Stimulated activated CD4-positive, alpha-beta T cell treated with anti-CD3 and anti-CD28 coated beads, Interleukin-1b, Interleukin-23, amount 100 ng/mL, for 1 hour (primary cell): ENCODE results near the gene LRRC28.

Source experiments
- DNase-seq, 2 donors: peaks; one replicate each; pipeline ENCODE4 v3.0.0-alpha.2; 2020; ENCODE audit warnings: low read depth in 2 of 2

The LRRC28 gene

DNA sequence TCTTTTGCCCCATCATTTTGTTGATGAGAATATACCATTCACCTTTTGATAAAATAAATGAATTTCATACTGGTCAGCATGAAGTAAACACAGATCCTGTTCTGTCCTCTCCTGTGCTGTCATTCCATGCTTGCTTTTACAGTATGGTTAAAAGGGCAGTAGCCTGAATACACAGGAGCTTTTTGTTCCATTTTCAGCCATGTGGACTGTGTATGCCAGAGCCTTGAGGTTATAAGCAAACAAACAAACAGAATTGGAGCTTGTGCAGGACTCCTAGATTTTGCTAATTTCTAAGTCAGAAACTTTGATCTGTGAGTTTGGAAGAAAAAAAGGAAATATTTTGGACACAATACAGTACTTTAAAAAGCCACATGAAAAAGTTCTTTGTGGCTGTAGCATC is 91.9 kb downstream of the LRRC28 start:
- no peak for DNase-seq

DNA sequence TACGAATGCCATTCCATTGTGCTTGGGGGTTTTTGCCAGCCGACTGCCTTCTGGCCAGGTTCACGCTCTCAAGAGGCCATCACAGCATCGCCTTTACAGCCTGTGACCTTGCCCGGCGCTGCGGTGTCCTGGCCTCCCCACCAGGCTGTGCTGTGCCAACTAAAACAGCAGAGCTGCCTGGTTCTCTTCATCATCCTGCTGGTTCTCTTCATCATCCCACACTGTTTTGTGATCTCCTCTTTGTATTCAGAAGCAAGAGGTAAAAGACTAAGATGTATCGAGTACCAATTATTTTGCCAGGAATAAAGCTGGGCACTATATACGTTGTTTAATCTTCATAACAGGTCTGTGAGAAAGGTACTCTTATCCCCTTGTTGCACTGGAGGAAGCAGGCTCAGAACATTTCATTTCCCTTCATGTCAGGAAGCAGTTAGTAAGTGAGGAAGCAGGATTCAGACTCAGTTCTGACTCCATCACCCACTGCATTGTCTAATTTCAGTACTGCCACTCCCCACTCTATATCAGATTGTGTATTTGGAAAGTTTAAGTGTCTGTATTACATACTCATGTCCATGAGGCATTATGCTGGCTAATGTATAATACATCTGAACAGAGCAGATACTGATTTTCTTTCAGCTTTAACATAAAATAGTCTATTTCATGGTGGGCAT is 92.7 kb downstream of the LRRC28 start:
- DNase-seq = peak; percentile 2 to 10

DNA sequence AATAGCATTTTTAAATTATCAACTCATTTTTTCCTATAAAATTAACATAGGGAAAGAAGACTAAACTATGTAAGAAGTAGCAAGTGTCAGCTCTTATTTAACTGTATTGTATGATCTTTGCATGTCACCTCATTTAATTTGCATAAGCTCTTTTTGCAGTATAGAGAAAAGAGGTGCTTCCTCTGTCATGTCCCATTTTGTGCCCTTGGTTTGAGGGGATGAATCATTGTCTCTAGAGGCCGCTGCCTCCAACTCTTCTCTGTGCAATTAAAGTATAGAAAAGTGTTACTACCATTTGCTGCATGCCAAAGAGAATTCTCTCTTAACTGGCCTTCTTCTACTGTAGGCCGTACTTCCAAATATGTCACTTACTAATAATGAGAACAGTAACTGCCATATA is 93.4 kb downstream of the LRRC28 start:
- DNase-seq = no peak

DNA sequence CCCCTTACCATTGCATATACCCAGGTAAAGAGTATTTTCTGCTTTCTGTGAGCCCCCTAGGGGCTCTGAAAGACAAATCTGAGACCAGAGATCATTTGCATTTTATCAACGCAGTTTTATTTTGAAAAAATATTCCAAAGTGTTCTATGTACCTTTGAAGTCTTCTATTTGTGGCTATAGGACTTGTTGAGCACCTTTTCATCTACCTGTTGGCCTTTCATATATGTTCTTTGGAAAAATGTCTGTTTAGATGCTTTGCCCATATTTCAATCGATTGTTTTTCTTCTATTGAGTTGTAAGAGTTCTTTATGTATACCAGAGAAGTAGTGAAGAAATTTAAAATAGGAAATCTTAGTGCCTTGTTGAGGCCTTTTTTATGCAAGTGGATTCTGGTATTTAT is 94.0 kb downstream of the LRRC28 start:
- no peak for DNase-seq

DNA sequence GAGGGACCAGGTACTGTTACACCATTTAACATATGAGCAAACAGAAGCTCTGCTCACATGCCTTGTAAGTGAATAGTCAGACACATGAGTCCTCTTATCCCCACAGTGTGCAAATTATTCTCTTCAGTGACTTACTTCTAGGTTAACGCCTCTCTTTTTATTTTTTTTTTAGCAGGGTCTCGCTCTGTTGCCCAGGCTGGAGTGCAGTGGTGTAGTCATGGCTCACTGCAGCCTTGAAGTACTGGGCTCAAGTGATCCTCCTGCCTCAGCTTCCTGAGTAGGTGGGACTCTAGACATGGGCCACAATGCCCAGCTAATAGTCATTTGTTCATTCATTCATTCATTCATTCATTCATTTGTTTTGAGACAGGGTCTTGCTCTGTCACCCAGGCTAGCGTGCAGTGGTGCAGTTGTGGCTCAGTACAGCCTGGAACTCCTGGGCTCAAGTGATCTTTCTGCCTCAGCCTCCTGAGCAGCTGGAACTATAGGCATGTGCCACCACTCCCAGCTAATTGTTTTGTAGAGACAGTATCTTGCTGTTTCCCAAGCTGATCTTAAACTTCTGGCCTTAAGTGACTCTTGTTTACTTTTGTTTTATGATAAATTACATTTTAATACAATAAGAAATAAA is 94.7 kb downstream of the LRRC28 start:
- no peak for DNase-seq

DNA sequence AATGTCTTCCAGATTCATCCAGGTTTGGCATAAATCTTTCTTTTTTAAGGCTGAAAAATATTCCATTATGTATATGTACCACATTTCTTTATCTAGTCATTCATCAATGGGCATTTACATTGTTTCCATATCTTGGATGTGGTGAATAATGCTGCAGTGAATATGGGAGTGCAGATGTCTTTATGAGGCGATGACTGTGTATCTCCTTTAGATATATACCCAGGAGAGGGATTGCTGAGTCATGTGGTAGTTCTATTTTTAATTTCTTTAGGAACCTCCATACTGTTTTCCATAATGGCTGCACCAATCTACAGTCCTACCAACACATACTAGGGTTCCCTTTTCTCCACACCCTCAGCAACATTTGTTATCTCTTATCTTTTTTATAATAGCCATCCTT is 96.3 kb downstream of the LRRC28 start:
- no peak for DNase-seq

DNA sequence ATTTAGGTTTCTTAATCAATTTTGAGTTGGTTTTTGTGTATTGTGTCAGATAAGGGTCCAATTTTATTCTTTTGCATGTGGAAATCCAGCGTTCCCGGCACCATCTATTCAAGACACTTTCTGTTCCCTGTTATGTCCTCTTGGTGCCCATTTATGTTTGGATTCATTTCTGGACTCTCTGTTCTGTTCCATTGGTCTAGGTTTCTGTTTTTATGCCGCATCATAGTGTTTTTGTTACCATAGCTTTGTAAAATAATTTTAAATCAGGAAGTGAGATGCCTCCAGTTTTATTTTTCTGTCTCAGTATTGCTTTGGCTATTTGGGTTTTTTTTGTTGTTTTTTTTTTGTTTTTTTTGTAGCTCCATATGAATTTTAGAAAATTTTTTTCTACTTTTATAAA is 97.1 kb downstream of the LRRC28 start:
- no peak for DNase-seq

DNA sequence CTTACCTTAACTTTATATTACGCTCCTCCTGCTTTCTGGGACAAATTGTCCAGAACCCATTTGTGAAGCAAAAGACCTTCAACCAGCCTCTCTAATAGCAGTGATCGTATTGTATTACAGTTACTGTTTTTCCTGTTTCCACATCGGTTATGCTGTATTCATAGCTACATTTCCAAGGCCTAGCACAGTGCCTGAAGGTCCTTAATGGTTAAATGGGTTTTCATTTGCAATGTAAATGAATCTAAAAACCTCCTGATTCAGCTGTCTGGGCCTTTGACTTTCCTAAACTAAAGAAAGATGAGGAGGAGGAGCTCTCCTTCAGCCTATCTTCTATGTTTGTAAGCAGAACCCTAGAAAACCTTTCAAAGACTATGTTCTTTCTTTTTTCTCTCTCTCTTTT is 99.1 kb downstream of the LRRC28 start:
- no peak for DNase-seq

DNA sequence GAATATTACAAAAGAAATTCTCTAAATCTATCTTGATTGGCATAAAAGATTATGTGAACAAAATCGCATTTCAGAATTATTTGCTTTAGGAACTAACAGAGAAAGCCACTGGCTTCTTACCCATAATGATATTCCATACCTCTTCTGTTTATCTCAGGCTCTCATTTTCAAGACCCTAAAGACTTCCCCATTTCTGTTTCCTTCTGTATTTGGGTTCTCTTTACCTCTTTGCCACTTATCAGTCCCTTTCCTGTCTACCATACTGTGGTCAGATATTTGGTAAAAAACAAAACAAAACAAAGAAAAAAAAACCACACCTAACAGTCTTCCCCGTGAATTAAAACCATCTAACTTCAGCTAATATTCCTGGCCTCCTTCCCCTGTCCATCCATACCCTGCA is 108.5 kb downstream of the LRRC28 start:
- DNase-seq = no peak

DNA sequence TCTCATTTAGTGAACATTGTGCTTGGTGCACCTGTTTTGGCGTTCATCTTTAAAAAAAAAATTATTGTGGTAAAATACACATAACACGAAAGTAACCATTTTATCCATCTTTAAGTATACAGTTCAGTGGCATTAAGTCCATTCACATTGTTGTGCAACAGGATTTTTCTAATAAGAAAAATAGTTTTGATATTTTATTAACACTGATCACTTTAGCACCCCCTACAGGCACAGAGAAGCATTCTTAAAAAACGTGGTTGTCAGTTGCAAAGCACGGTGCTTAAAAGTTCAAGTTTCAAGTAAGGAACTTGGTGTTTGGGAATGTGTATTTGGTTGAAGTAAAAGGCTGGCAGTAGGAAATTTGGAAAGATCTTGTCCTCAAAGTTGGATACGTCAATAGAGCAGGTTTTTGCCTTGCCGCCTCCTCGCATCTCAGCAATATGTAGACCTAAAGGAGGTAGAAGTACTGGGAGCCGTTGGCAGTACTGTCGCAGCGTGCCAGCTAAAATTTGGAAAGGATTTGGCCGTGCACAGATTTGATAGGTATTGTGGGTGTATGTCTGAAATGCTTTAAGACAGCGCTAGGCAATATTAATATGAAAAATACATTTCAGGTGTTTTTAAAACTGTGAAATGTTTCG is 110.4 kb downstream of the LRRC28 start:
- DNase-seq = no peak

DNA sequence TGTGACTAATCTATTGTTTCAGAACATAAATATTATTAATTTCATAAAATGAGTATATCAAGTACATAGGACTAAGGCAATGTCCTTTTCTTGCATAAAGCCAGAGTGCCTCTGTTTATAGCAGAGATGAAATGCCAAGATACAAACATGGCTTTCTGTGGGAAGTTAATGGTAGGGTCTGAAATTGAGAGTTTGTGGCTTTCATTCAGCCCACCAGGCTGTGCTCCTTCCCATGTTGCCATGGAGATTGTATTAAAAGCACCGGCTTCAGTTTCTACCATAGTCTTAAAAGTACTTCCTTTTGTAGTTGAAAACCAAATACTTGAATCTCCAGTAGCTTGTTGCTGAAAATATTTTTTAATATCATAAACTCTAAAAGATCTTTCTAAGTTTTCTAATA is 114.0 kb downstream of the LRRC28 start:
- DNase-seq = no peak

DNA sequence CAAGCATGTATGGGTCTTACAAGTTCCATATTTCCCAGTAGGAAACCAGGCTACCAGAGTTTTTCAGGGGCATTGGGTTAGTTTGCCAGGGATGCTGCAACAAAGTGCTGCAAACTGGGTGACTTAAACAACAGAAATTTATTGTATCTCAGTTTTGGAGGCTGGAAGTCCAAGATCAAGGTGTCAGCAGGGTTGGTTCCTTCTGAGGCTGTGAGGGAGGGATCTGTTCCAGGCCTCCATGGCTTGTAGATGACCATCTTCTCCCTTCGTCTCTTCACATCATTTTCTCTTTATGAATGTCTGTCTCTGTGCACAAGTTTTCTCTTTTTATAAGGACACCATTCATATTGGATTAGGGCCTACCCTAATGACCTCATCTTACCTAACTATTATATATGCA is 114.7 kb downstream of the LRRC28 start:
- no peak for DNase-seq

DNA sequence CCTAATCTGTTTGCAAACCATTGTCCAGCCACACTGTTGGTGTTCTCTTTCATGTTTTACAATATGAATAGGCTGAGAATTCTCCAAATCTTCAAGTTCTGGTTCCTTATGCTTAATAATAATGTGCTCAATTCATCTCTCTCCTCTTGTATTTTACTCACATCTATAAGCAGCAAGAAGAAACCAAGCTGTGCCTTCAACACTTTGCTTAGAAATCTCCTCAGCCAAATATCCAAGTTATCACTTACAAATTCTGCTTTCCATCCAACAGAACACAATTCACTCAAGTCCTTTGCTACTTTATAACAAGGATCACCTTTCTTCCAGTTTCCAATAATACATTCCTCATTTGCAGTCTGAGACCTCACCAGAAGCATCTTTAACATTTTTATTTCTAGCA is 117.5 kb downstream of the LRRC28 start:
- no peak for DNase-seq

DNA sequence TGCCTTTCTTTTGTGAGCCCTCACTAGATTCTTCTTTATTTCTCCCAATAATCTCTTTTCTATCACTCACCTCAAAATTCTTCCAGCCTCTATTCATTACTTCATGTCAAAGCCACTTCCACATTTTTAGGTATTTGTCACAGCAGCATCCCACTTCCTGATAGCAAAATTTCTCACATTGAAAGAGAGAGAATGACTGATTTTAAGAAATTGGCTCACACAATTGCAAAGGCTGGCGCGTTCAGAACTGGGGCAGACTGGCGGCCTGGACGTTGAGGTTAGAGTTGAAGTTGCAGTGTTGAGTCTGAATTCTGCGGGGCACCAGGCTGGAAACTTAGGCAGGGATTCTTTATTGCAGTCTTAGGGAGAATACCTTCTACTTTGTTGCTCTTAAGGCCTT is 117.9 kb downstream of the LRRC28 start:
- DNase-seq = no peak

DNA sequence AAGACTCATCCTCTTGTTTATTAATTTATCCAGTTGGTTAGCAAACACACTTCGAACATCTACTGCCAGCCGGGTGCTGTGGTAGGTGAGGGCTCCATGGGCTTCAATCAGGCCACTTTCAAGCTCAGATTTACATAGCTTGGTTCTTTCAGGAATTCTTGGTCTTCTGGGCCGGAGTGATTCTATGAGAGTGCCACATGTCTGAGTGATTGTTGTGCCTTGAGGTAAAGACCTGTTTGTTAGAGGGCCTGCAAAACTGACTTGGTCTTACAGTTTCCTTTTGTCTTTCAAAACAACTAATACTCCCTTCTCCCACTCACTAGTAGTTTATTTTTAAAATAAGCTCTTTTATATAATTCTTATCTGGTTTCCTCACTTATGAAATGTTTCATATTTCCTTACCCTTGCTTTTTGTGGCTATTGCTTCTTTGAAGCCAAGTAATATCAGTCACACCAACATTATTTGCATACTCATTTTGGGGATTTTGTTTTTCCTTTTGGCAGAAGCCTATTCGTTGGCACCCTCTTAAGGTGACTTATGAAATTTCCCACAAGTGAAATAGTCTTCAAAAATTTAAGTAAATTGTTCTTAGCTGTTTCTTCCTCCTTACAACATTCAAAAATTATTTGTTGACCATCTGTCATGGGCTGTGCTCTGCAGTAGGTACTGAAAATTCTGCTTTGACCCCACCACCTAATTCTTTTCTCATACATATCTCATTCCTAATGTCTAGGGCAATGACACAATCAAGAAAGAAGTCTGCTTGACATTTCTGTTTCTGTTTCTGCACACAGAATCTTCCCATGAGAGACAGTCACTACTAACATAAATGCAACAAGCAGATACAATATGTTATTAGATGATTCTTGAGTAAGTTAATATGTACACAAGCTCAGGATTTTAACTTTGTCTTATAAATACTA is 120.2 kb downstream of the LRRC28 start:
- no peak for DNase-seq

DNA sequence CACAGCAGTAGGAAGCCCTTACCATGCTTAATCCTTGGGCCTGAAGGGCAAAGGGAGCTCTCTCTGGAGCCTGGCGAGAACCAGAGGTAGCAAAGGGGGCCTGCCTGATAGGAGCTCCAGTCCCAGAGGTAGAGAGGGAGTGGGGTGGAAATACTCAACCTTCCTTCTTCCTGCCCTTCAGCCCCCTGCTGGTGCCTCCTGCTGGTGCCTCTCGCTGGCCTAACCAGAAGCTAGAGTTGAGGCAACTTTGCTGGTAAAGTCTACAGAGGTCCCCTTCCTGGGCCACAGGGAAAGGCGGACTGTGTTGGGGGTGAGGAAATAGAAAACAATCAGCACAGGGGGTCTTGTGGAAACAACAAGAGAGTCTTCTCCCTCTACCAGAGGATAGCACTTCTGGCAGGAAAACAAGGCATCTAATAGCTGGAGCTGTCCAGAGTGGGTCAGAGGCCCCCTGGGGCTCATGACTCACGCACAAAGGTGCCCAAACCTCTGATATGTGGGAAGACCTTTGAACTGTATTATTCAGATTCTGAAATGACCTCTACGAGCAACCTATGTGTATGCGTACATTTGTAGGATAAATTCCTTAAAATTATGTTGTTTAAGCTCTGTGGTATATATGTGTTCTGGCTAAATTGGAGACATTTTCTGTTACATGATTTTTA is 133.9 kb downstream of the LRRC28 start:
- no peak for DNase-seq

DNA sequence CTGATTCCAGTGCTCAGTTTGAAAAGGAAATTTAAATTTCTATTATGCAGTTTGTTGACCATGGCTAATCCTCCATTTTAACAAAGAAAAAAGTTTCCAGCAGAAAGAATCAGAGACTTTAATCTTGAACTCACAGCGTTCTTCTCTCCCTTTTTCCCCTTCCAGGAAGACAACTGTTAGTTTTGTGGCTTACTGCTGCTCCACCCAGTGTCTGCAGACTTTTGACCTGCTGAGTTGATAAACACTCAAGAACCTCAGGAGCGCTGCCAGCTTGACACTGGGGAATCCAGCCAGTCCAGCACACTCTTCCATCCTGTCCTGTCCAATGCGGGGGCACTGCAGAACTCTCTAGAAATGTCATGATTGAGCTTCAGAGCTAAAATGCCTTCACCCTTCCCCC is 134.6 kb downstream of the LRRC28 start:
- DNase-seq = no peak

DNA sequence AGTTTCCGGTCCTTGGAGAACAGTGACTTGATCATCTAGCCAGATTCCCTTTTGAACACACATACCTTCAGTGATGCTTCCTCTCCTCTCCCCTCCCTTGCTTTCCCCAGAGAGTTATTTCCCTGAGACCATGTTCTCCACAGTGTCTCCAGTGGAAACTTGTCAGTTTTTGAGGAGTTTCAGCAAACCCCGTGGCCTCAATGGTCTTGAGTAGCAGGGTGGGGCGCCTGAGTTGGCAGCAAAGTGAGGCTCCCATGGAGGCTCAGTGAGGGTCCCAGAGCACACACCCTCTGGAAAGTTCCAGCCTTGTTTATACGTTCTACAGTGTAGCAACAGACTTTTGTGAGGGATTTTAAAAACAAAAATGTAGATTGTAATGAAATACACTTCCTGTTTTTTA is 135.1 kb downstream of the LRRC28 start:
- no peak for DNase-seq

DNA sequence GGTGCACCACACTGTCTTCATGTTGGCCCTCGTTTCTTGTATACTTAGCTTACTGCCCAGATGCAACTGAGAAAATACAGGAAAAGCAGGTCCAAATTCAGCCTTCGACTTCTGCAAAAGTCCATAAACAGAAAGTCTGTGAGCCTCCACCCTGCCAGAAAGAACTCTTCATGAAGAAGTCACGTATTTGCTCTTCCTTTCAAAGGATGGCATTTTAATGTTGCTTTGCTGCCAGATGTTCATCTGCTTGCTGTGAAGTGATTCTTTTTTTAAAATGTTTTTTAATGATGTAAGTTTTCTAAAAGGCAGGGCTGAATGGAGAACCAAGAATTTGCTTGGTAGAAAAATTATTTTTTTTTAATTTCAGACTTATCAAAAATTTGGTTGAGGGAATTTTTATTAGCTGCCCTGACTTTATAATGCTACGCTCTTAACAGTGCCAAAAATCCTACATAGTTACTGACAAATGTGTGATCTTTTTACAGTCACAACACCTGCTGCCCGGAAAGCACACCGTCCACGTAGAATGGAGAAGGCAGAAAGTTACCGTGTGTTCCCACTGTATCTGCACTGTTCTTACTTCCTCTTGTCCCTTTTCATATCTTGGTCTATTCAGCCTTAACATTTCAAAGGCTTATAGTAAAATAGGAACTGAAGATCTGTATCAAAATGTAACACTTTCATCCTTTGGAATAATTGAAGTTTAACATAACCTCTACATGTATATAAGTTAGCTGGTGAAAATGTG is 136.3 kb downstream of the LRRC28 start:
- no peak for DNase-seq

DNA sequence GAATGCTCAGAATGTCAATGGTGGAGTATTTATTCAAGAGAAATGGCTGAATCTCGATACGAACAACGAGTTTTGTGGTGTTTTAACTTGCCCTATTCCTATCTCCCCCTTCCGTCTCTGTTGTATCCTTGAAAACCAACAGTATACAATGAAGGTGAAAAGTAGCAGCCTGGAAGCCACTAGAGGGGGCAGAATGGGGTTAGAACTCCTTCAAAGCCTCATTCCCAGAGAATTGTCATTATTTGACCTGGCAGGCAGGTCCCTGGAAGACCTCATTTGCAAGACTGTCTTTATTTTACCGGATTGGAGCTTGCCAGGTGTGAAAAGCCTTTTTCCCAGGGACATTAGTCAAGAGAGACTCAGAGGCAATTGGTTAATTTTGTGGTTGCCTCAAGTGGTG is 139.4 kb downstream of the LRRC28 start:
- DNase-seq = no peak

DNA sequence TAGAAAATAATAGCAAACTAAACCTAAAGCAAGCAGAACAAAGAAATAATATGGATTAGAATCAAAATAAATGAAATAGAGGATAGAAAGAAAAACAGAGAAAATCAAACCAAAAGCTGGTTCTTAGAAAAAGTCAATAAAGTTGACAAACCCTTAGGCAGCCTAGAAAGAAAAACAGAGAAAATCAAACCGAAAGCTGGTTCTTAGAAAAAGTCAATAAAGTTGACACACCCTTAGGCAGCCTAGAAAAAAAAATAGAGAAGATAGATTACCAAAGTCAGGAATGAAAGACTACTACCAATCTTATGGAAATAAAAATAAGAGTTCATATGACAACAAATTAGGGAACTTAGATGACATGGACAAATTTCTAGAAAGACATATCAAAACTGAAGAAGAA is 142.4 kb downstream of the LRRC28 start:
- DNase-seq = no peak
